GM19452 (cell line): ENCODE data around the gene PTCHD4.
"Not testable (repeated sequence)": the region's sequence is repeated elsewhere in the genome, so short reads cannot be mapped to it uniquely, and the experiment has no call there.

Experiments used
- ATAC-seq: cut with Tn5 transposase; IDR thresholded peaks from one replicate; pipeline ENCODE4 v1.9.1; 2021; ENCODE audit not compliant: unreplicated experiment

Gene PTCHD4

GRCh38 chr6:48111143-48111506, at the start of gene PTCHD4:
Gene PTCHD4, minus strand, starts transcription at chr6:48111197. Its CDS starts 42,240 bp downstream, at chr6:48068957.
- ATAC-seq, result no peak

GRCh38 chr6:48151142-48151541, 40.1 kb upstream of the PTCHD4 start:
- ATAC-seq, result no peak

GRCh38 chr6:48150701-48151100, 39.7 kb upstream of the PTCHD4 start:
- ATAC-seq, result no peak

DNA sequence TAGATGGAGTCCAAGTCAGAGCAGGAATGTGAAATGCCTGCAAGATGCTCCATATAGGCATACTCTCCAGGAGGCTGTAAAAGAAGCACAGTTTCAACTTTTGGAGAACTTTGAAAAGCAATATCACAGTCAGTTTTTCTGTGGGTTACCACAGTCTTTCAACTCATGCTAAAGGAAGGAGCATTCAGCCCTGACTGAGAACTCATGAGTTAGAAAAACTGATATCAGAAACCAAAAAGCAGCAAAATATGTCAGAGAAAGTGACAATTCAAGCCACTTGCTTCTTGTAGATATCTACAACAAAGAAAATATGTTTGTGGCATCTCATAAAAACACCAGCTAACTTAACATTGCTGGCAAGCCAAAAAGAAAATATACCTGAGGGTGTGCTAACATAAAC, 36.1 kb upstream of the PTCHD4 start:
- no peak for ATAC-seq

- ATAC-seq, result no peak
Measured at GRCh38 chr6:48144021-48144420, 33.0 kb upstream of the PTCHD4 start.

GRCh38 chr6:48141975-48142374, 31.0 kb upstream of the PTCHD4 start:
- no peak for ATAC-seq

DNA sequence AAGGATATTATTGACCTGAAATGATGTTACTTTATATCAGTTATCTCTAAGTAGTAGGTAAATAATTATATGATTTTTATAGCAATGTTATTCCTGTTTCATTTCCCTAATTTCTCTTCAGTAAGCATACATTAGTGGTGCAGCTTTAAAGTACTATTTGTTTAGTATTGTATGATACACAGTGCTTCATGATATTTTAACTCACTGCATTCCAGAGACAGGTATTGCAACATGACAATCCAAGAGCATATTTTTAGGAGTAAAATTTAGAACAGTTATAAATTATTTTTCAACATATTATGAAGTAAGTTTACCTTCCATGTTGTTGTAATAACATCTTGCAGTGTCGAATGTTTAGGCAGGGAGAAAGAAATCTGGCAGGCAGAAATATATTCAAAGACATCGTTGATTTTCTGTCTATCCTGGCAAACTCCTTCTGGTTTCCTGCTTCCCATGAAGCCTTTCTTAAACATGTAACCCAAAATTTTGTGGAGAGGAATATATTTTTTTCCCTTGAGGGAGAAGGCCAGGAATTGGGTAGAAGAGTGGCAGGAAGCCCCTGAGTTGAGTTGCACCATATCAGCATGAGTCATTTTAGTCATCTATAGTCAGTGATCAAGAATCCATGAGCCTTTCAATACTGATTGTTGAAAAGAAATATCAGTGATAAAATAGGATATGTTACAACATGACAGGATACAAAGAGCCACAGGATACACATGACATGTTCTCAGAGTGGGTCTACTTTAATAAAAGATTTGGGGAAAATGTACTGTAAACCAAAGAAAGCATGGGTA, 29.0 kb upstream of the PTCHD4 start:
- ATAC-seq, result no peak

DNA sequence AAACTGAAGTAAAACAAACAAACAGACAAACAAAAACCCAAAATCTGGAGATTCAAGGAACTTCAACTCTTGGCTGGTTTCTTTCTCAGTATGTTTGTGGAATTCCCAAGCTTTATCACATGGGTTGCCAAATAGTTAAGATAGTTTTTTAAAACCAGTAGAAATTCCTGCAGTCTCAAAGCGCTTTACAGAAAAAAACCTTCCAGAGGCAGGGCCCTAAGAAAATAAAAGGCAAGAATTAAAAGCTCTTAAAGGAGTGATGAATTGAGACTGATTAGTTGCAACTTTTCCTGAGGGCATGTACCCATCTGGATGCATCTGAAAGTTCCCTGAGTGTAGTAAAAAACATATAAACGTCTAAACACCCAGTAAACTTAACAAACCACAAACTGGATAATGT, 25.9 kb upstream of the PTCHD4 start:
- no peak for ATAC-seq

- no peak for ATAC-seq
Measured at GRCh38 chr6:48135323-48136084, 24.5 kb upstream of the PTCHD4 start.

DNA sequence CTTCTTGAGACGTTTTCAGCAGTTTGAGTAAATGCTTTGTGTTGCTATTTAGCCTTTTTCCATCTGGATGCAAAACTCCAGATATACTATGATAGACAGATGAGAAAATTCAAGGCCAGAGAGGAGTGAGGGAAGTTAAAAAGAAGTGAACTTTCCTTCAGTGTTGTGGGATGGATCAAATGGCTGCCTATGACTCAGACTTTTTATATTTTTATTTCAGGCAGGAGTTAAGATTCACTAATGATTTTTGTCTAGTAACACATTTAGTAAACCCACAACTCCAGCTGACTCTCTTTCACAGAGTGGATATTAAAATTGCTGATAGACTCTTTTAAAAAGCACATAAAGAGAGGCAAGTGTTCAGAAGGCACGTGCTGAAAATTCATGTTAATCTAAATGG, 23.2 kb upstream of the PTCHD4 start:
- no peak for ATAC-seq

DNA sequence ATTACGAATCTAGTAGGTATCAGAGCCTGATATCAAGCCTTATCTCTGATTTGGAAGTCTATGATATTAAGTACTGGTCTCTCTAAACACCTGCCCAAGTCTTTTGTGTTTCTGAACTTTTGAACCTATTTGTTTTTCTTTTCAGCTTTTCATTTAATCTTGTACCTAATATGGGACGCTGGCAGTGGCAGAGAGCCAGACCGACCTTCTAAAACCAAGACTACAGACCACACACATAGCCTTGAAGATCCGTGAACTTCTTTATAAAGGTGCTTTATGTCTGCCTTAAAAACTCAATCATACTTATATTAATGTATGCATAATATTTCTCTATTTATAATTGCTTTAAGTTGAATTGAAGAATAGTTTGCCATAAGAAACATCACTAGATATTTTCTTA, 12.6 kb upstream of the PTCHD4 start:
- no peak for ATAC-seq

DNA sequence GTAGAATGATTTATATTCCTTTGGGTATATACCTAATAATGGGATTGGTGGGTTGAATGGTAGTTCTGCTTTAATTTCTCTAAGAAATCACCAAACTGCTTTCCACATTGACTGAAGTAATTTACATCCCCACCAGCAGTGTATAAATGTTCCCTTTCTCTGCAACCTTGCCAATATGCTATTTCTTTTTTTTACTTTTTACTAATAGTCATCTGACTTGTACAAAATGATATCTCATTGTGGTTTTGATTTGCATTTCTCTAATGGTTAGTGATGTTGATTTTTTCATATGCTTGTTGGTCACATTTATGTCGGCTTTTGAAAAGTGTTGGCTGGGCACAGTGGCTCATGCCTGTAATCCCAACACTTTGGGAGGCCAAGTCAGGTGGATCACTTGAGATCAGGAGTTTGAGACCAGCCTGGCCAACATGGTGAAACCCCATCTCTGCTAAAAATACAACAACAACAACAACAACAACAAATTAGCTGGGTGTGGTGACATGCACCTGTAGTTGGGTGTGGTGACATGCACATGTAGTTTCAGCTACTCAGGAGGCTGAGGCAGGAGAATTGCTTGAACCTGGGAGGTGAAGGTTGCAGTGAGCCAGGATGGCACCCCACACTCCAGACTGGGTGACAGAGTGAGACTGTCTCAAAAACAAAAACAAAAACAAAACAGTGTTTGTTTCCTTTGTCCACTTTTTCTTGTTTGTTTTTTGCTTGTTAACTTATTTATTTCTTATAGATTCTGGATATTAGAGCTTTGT, 11.2 kb upstream of the PTCHD4 start:
- not testable (repeated sequence) for ATAC-seq

GRCh38 chr6:48116699-48117645, 6.0 kb upstream of the PTCHD4 start:
- no peak for ATAC-seq

DNA sequence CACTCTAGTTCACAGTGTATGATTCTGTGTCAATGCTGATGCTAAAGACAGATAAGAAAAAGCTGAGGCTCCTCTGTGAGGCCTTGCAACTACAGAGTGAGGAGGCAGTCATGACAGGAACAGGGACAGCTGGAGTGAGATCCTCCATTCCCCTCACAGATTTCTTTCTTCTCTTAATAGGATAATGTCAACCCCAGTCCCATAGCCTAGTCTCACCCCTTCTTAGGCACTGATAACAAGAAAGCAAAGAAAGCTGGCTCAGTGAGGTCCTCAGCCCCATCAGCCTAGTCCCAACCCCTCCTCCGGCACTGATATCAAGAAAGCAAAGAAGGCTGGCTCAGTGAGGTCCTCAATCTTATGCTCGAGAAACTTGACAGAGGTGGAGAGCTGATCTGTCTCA, 2.1 kb upstream of the PTCHD4 start:
- no peak for ATAC-seq

GRCh38 chr6:48111575-48111974, 578 bp upstream of the PTCHD4 start:
- ATAC-seq, result no peak

GRCh38 chr6:48110436-48111142, 408 bp downstream of the PTCHD4 start:
- no peak for ATAC-seq

GRCh38 chr6:48109944-48110343, 1.1 kb downstream of the PTCHD4 start:
- ATAC-seq, result no peak

GRCh38 chr6:48102476-48103195, 8.4 kb downstream of the PTCHD4 start:
- not testable (repeated sequence) for ATAC-seq

DNA sequence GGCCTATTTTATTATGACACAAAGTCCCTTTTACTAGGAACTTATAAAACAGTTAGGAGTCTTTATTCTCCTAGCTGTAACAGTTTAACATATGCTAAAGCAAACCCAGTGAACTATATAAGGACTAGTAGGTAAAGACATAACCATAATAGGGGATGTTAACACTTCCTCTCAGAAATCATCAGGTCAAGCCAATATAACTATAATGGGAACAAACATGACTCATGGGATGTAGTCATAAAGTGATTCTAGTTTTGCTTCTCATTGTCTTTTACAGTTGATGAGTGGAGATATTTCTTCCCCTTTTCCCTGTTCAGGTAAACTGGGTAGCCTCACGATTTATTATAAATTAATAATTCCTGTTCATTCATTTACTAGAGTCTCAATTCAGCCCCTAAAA, 9.7 kb downstream of the PTCHD4 start:
- peak; percentile 64 for ATAC-seq
